Measurements from ENCODE around the gene COPG2.

Gene COPG2

DNA sequence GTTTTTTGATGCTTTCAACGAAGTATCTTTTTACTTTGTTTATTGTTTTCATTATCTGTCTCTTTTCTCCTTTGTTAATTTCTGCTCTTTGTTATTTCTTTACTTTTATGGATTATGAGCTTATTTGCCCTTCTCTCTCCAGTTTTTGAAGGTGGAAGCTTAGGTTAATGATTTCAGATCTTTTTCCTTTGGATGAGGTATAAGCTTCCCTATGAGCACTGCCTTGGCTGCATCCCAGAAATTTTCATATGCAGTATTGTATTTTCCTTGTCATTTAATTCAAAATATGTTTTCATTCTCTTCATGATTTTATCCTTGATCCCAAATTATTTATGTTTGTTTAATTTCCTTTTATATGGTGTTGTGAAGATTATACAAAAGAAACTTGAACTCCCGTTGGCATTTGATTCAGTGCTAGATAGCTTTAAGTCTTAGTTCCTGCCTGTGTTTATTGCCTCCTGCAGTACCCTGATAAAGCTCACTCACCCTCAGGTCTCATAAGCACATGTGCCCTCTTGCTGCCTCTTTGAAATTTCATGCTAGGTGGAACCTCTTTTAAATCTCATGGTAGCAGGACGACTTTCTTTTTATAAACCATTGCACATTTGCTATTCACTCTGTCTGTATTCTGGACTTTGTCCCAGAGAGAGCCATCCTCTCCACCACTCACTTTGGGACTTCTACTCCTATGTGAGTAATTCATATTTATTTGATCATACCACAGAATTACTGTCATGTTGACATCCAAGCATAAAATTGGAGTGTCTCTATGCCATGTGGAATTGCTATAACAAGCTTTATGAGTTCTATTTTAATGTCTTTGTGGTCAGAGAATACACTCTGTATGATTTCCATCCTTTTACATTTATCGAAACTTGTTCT, 204.8 kb downstream of the COPG2 start:
- no peak for DNase-seq

DNA sequence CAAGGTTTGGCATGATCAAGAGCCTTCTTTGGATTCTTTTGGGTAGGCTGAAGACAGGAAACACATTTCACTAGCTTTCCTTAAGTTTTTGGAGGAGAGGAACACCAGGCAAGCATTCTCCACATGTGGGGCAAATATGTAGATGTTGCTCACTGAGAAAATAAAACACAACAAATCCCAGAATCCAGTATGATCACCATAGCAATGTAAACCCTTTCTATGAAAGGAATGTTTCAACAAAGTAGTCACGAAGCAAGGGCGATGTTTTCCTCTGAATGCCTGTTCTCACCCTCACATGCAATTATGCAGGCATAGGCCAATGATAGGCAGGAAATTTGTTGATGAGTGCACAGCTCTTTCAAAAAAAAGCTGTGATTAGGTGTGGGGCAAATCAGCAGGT, 207.3 kb downstream of the COPG2 start:
- no peak for DNase-seq

DNA sequence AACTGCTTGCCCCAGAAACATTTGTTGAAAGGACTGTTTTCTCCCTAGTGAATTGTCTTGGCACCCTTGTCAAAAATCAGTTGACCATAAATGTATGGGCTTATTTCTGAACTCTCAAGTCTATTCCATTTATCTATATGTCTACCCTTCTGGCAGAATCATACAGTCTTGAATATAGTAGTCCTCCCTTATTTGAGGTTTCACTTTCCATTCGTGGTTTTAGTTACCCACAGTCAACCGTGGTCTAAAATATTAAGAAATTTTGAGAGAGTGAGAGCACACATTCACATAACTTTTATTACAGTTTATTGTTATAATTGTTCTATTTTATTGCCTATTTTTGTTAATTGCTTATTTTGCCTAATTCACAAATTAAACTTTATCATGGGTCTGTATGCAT, 210.3 kb downstream of the COPG2 start:
- DNase-seq: no peak

All from NCI-H1930 (cell line).